ENCODE measurements around the gene CPNE4.
A peak's percentile ranks its signal among the peaks of the same experiment; 100 is the strongest.

The CPNE4 gene

DNA sequence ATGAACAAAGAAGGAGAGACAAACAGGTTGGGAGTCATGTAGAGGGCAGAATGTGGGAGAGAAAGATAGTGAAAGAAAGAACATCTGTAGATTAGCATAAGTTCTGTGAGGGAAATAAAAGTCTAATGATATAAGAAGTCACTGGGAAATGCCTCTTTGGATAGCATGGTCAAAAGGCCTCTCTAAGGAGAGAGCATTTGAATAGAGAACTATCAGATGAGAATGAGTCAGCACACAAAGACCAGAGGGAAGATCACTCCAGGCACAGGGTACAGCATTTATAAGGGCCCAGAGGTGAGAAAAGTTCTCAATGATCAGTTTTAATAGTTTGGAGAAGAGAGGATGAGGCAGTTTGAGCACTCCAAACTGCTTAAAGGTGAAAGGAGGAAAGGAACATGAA is 7.9 kb upstream of the CPNE4 start:
- Histone ChIP-seq H3K9me3 (replicated peaks; ENCODE audit: low read length) (no peaks in the 10 kb centered on the region), H3K4me3 (ENCODE audit: low read length) (no peak overlapping the region), H3K4me1 (ENCODE audit: control insufficient read depth, insufficient read depth, low read length) (no peaks in the 10 kb centered on the region), H3K36me3 (ENCODE audit: insufficient read depth, low read length) (no peaks in the 10 kb centered on the region), H3K9ac (ENCODE audit: low read depth, low read length) (no peak overlapping the region), H3K4me2 (ENCODE audit: low read length) (no peak overlapping the region), H3K27me3 (ENCODE audit: control insufficient read depth, insufficient read depth, low read length) (no peaks in the 10 kb centered on the region)

DNA sequence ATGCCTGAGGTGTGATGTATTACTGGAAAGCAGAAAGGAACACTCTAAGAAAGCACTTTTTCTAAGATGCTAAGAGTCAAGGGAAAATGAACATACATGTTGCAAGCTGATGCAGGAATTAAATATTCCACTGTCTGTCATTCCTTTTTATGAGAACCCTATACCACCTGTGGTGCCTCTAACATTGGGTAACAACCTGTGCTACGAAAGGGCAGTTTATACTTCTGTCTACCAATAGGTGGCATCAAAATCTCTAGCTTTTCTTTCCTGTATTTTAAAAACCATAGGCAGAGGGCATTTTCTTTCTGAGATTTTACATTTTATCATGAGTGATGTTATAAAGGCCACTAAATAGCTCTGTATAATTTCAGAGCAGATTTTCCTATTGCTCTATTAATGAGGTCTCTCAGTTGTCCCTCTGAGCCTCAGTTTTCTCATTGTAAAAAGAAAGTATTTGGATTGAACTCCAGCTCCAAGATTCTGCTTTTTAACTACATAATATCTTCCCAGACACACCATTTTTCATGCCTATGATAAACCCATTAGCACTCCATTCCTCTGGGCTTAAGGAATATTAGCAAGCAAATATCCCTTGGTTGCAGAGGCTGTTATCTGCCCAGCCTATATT is 3.5 kb upstream of the CPNE4 start:
- Histone ChIP-seq H3K27me3 (ENCODE audit: control insufficient read depth, insufficient read depth, low read length) (peaks cover 21% of the 10 kb centered on the region), H3K4me3 (ENCODE audit: low read length) (no peak overlapping the region), H3K4me1 (ENCODE audit: control insufficient read depth, insufficient read depth, low read length) (peaks cover 12% of the 10 kb centered on the region), H3K9ac (ENCODE audit: low read depth, low read length) (no peak overlapping the region), H3K9me3 (replicated peaks; ENCODE audit: low read length) (no peaks in the 10 kb centered on the region), H3K4me2 (ENCODE audit: low read length) (no peak overlapping the region), H3K36me3 (ENCODE audit: insufficient read depth, low read length) (no peaks in the 10 kb centered on the region)

DNA sequence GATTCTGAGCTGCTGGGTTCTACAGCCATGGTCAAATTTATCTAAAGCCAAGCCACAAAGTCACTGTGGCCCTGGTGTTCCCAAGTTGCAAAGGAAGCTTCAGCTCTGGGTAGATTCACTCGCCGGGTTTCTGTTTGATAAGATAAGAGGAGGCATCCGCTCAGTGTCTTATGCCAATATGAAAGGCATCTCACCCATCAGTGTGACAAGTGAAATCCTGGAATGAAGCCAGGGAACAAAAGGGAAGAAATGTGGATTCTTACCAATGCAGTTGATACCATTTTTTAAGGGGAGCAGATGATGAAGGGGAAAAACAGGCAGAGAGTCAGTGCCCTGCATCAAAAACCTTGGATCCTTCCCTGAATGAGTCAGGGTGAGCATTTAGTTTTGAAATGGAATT is 2.8 kb upstream of the CPNE4 start:
- Histone ChIP-seq H3K36me3 (ENCODE audit: insufficient read depth, low read length) (no peaks in the 10 kb centered on the region), H3K4me1 (ENCODE audit: control insufficient read depth, insufficient read depth, low read length) (peaks cover 12% of the 10 kb centered on the region), H3K4me3 (ENCODE audit: low read length) (no peak overlapping the region), H3K9ac (ENCODE audit: low read depth, low read length) (no peak overlapping the region), H3K9me3 (replicated peaks; ENCODE audit: low read length) (no peaks in the 10 kb centered on the region), H3K4me2 (ENCODE audit: low read length) (no peak overlapping the region), H3K27me3 (ENCODE audit: control insufficient read depth, insufficient read depth, low read length) (peaks cover 28% of the 10 kb centered on the region)

DNA sequence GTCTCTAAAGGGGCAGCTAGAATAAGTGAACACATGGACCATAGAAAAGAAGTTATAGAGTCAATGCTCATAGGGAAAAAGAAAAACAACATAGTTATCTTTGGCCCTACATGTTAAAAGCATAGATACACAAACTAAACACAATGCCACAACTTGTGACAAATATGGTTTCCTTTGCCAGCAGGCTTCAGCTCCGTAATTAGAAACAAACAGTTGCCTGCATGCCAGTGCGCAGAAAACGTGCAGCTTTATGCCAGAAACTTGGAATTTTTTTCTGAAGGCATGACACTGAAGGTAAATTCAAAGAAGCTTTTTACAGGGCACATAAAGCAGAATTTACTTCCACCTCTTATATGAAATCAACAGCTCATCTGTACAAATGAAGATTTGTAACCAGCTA is 2.2 kb upstream of the CPNE4 start:
- peaks cover 33% of the 10 kb centered on the region for H3K27me3 ChIP-seq (ENCODE audit: control insufficient read depth, insufficient read depth, low read length)
- H3K4me2 ChIP-seq (ENCODE audit: low read length) = no peak overlapping the region
- no peak overlapping the region for H3K4me3 ChIP-seq (ENCODE audit: low read length)
- peaks cover 12% of the 10 kb centered on the region for H3K4me1 ChIP-seq (ENCODE audit: control insufficient read depth, insufficient read depth, low read length)
- H3K36me3 ChIP-seq (ENCODE audit: insufficient read depth, low read length) = no peaks in the 10 kb centered on the region
- no peaks in the 10 kb centered on the region for H3K9me3 ChIP-seq (replicated peaks; ENCODE audit: low read length)
- H3K9ac ChIP-seq (ENCODE audit: low read depth, low read length) = no peak overlapping the region

GRCh38 chr3:132034097-132034485 is 723 bp downstream of the CPNE4 start:
- no peaks in the 10 kb centered on the region for H3K9me3 ChIP-seq (replicated peaks; ENCODE audit: low read length)
- no peaks in the 10 kb centered on the region for H3K36me3 ChIP-seq (ENCODE audit: insufficient read depth, low read length)
- peaks cover 33% of the 10 kb centered on the region for H3K27me3 ChIP-seq (ENCODE audit: control insufficient read depth, insufficient read depth, low read length)
- peak overlapping the region; percentile 74 for H3K4me2 ChIP-seq (ENCODE audit: low read length)
- no peak overlapping the region for H3K9ac ChIP-seq (ENCODE audit: low read depth, low read length)
- H3K4me1 ChIP-seq (ENCODE audit: control insufficient read depth, insufficient read depth, low read length) = peaks cover 14% of the 10 kb centered on the region
- H3K4me3 ChIP-seq (ENCODE audit: low read length) = peak overlapping the region; percentile 64

GRCh38 chr3:132033471-132033870 is 1.3 kb downstream of the CPNE4 start:
- H3K9ac ChIP-seq (ENCODE audit: low read depth, low read length) = no peak overlapping the region
- H3K4me1 ChIP-seq (ENCODE audit: control insufficient read depth, insufficient read depth, low read length) = peaks cover 14% of the 10 kb centered on the region
- H3K9me3 ChIP-seq (replicated peaks; ENCODE audit: low read length) = no peaks in the 10 kb centered on the region
- H3K4me3 ChIP-seq (ENCODE audit: low read length) = no peak overlapping the region
- H3K36me3 ChIP-seq (ENCODE audit: insufficient read depth, low read length) = no peaks in the 10 kb centered on the region
- H3K27me3 ChIP-seq (ENCODE audit: control insufficient read depth, insufficient read depth, low read length) = peaks cover 33% of the 10 kb centered on the region
- H3K4me2 ChIP-seq (ENCODE audit: low read length) = no peak overlapping the region

DNA sequence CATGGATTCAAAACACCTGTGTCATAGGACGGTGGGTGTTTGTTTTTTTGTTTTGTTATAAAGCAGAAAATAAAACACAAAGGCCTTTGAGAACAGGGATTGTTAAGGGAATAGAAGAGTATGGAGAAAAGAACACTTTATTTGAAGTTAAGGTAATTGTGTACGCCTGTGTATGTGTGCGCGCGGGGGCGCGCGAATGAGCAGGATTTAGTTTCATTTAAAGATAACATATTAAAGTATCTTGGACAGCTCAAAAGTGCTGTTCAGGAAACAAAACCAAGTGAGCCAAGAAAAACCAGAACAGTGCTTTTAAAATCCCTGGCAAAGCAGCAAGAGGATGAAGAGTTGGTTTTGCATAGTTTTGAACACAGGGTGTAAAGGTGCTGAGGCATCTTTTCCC is 1.9 kb downstream of the CPNE4 start:
- H3K4me2 ChIP-seq (ENCODE audit: low read length) = no peak overlapping the region
- no peak overlapping the region for H3K9ac ChIP-seq (ENCODE audit: low read depth, low read length)
- peaks cover 33% of the 10 kb centered on the region for H3K27me3 ChIP-seq (ENCODE audit: control insufficient read depth, insufficient read depth, low read length)
- no peak overlapping the region for H3K4me3 ChIP-seq (ENCODE audit: low read length)
- peaks cover 14% of the 10 kb centered on the region for H3K4me1 ChIP-seq (ENCODE audit: control insufficient read depth, insufficient read depth, low read length)
- no peaks in the 10 kb centered on the region for H3K9me3 ChIP-seq (replicated peaks; ENCODE audit: low read length)
- H3K36me3 ChIP-seq (ENCODE audit: insufficient read depth, low read length) = no peaks in the 10 kb centered on the region

DNA sequence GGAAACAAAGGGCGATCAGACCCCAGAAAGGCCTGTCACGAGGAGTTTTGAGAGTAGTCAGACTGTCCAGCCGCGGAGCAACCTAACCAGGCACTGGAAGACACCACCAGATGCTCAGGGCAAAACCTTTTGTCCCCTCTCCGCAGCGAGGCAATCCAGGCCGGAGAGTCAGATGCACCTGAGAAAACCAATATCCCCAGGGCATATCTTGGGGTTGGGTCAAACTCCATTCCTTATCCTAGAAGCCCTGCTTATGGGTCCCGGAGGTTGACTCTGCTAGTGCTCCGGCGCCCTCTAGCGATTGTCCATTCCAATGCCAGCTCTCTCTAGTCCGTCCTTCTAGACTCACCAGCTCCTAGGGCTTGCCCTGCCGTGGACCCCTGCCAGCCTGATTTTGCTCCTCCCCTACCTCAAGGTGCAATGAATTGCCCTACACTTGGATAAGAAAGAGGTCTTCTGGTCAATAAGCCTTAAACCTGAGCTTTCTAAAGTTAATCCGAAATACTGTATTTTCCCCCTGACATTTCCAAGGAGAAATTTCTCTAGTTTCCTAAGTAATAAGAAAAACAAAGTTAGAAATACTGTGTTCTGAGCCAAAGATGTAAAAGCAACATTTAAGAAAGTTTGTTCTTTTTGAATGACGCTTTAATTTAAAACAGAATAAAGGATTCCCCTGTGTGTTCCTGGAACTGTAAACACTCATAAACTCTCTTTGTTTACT is 5.5 kb downstream of the CPNE4 start:
- no peaks in the 10 kb centered on the region for H3K36me3 ChIP-seq (ENCODE audit: insufficient read depth, low read length)
- peaks cover 10% of the 10 kb centered on the region for H3K4me1 ChIP-seq (ENCODE audit: control insufficient read depth, insufficient read depth, low read length)
- H3K27me3 ChIP-seq (ENCODE audit: control insufficient read depth, insufficient read depth, low read length) = peaks cover 22% of the 10 kb centered on the region
- H3K4me3 ChIP-seq (ENCODE audit: low read length) = no peak overlapping the region
- H3K9ac ChIP-seq (ENCODE audit: low read depth, low read length) = no peak overlapping the region
- no peak overlapping the region for H3K4me2 ChIP-seq (ENCODE audit: low read length)
- no peaks in the 10 kb centered on the region for H3K9me3 ChIP-seq (replicated peaks; ENCODE audit: low read length)

- no peak overlapping the region for H3K9ac ChIP-seq (ENCODE audit: low read depth, low read length)
- no peaks in the 10 kb centered on the region for H3K9me3 ChIP-seq (replicated peaks; ENCODE audit: low read length)
- no peak overlapping the region for H3K4me3 ChIP-seq (ENCODE audit: low read length)
- H3K36me3 ChIP-seq (ENCODE audit: insufficient read depth, low read length) = no peaks in the 10 kb centered on the region
- no peaks in the 10 kb centered on the region for H3K4me1 ChIP-seq (ENCODE audit: control insufficient read depth, insufficient read depth, low read length)
- peaks cover 17% of the 10 kb centered on the region for H3K27me3 ChIP-seq (ENCODE audit: control insufficient read depth, insufficient read depth, low read length)
- no peak overlapping the region for H3K4me2 ChIP-seq (ENCODE audit: low read length)
Observed at GRCh38 chr3:132022914-132023313, 11.9 kb downstream of the CPNE4 start.

GRCh38 chr3:132020058-132020457 is 14.8 kb downstream of the CPNE4 start:
- Histone ChIP-seq H3K4me3 (ENCODE audit: low read length) (no peak overlapping the region), H3K36me3 (ENCODE audit: insufficient read depth, low read length) (no peaks in the 10 kb centered on the region), H3K9me3 (replicated peaks; ENCODE audit: low read length) (no peaks in the 10 kb centered on the region), H3K27me3 (ENCODE audit: control insufficient read depth, insufficient read depth, low read length) (peaks cover 20% of the 10 kb centered on the region), H3K9ac (ENCODE audit: low read depth, low read length) (no peak overlapping the region), H3K4me2 (ENCODE audit: low read length) (no peak overlapping the region), H3K4me1 (ENCODE audit: control insufficient read depth, insufficient read depth, low read length) (no peaks in the 10 kb centered on the region)

DNA sequence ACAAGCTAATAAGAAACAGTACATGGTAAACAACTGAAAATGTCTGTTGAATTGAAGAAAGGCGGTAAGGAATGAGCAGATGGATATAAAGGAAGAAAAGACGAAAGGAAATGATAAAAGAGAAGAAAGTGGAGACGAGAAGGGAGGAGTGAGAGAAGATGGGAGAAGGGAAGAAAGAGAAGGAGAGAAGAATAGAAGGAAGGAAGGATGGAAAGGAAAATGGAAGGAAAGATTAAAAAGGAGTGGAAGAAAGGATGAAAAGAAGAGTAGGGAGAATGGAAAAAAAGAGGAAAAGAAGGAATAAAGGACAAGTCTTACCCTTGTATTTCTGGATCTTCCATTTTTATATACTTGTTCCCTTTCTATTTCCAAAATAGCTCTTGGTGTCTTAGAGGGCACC is 17.7 kb downstream of the CPNE4 start:
- Histone ChIP-seq H3K27me3 (ENCODE audit: control insufficient read depth, insufficient read depth, low read length) (peaks cover 21% of the 10 kb centered on the region), H3K36me3 (ENCODE audit: insufficient read depth, low read length) (no peaks in the 10 kb centered on the region)

More for the DNA sequence above, 17.7 kb downstream of the CPNE4 start:
- no peak overlapping the region for H3K4me3 ChIP-seq (ENCODE audit: low read length)
- no peaks in the 10 kb centered on the region for H3K4me1 ChIP-seq (ENCODE audit: control insufficient read depth, insufficient read depth, low read length)
- H3K9me3 ChIP-seq (replicated peaks; ENCODE audit: low read length) = no peaks in the 10 kb centered on the region
- no peak overlapping the region for H3K4me2 ChIP-seq (ENCODE audit: low read length)
- H3K9ac ChIP-seq (ENCODE audit: low read depth, low read length) = no peak overlapping the region

All from skeletal muscle satellite cell (primary cell).